ENCODE data around the gene EPS15.
A peak's percentile ranks its signal among the peaks of the same experiment; 100 is the strongest.
"Not testable (repeated sequence)": the region's sequence is repeated elsewhere in the genome, so short reads cannot be mapped to it uniquely, and the experiment has no call there.

EPS15 gene

DNA sequence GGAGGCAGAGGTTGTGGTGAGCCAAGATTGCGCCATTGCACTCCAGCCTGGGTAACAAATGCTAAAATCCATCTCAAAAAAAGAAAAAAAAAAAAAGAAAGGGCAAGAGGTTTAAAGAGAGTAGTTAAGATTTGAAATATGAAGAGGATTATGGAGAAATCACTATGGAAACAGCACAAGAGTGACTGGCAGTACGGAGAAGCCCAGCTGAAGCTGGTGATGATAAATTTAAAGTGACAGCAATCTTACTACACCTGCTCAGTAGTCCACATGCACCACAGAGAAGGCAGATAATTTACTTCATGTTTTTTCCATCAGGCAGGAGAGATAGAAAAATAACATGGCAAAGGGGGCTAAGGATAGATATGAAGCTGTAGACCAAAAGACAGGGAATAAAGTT, 56.8 kb downstream of the EPS15 start:
- not testable (repeated sequence) for DNase-seq

DNA sequence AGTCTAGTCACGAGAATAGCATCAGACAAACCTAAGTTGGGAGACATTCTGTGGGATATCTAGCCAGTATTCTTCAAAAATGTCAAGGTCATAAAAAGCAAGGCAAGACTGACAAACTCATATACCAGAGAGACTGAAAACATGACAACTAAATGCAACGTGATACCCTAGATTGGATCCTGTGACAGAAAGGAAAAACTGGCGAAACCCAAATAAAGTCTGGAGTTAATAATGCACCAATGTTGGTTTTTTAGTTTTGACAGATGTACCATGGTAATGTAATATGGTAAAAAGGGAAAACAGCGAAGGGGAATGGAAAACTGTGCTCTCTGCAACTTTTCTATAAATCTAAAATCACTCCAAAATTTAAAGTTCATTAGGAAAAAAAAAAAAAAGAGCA, 64.5 kb downstream of the EPS15 start:
- no peak for DNase-seq

DNA sequence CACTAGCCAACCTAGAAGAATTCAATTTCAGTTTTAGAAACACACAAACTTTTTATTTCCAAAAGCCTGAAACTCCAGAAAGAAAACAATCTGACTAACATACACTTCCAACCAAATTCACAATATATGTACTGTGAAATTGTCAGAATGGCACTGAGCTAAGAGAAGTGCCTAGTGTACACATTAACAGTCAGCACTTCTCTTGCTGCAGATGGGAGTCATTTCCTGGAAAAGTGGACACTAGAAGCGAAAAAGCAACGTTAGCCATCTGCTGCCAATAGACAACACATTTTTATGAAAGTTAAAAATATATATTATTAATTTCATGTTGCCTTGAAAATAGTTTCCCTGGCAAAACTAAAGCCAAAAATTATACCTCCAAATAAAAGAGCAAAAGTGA, 66.1 kb downstream of the EPS15 start:
- no peak for DNase-seq

DNA sequence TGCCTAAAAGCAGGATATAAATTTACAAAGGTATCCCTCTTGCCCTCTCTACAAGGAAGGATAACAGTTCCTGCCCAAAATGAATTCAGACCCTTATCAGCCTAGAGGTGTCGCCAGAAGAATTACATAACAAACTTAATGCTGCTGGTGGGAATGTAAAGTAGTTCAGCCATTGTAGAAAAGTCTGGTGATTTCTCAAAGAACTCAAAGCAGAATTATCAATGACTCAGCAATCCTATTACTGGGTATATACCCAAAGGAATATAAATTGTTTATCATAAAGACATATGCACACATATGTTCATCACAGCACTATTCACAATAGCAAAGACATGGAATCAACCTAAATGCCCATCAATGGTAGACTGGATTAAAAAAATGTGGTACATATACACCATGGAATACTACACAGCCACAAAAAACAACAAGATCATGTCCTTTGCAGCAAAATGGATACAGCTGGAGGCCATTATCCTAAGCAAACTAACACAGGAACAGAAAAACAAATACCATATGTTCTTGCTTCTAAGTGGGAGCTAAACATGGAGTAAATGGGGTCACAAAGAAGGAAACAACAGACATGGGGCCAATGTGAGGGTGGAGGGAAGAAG, 70.1 kb downstream of the EPS15 start:
- peak; percentile 54 for DNase-seq

DNA sequence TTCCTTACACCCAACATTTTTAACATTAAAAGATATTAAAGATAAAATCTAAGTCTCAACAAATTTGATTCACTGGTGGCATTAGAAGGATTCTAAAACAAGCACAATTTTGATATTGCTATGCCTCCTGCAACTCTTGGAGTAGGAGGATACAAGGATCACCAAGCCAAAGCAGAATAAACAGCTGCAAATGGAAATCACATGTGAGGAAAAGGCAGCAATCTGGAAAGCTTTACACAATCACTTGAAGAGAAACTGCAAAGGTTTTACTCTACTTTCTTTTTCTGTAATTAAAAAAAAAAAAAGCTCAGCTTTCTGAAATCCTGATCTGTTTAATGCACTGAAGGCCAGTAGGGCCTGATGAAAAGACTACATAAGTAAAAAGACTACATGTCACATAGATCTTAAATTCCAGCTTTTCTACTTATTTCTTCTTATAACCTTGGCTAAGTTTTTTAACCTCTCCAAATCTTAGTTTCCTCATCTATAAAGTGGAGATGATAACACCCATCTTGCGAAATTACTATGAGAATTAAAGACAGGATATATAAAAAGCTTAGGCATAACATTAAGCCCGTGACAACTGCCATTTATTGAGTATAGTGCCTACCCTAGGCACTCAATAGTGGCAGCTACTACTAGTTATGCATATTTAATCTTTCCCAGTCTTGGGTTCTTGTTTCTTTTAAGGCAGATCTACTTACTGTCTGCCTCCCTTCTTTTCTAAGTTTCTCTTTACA, 73.5 kb downstream of the EPS15 start:
- no peak for DNase-seq

DNA sequence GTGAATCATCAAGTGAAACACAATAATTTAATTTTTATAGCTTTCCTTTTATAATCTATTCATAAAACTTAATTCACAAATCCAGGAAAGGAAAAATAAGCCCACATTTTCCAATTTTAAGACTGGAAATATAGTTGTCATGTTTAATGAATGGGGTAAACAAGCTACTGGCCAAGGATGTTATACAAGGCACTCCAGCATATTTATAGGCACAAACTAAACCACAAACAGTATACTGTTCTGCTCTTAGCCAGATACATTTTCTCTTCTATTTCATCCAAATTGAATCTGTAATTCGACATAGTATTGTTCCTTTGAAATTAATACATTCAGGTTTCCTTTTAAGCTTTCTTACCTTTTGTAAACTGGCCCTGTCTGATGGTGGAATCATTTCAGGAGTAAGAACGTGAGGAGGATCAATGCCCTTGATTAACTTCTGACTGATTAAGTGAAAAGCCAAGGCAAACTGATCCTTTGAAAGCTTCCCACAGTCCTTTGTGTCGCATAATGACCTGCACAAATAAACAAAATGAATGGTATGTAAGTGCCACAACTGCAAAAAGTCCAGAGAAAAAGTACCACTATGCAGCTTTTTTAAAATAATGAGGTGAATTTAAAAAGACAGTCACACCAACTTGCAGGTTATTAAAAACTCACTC, 74.4 kb downstream of the EPS15 start:
- DNase-seq = no peak

DNA sequence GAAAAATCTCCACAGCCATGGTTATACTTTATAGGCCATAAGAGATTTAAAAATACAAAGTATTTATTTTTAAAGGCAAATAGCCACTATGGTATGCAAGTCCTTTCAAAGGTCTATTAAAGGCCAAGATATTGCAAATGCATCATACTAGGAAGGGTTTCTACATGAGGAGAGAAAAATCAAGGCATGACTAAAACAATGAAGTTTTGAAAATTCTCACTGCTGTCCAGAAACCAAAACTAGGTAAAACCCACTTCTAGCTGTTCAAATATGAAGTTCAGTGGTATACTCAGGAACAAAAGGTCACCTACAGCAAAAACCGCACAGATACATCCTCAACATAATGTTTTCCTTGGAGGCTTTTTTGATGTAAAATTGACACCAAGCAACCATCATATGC, 75.0 kb downstream of the EPS15 start:
- no peak for DNase-seq

DNA sequence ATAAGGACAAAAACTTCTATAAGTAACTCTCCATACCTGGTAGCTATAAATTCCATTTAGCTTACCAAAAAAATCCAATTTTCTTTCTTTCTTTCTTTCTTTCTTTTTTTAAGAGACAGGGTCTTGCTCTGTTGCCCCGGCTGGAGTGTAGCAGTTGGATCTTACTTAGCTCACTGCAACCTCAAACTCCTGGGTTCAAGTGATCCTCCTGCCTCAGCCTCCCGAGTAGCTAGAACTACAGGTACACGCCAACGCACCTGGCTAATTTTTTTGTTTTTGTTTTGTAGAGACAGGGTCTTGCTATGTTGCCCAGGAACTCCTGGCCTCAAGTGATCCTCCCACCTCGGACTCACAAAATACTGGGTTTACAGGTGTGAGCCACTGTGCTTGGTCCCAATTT, 75.5 kb downstream of the EPS15 start:
- no peak for DNase-seq

DNA sequence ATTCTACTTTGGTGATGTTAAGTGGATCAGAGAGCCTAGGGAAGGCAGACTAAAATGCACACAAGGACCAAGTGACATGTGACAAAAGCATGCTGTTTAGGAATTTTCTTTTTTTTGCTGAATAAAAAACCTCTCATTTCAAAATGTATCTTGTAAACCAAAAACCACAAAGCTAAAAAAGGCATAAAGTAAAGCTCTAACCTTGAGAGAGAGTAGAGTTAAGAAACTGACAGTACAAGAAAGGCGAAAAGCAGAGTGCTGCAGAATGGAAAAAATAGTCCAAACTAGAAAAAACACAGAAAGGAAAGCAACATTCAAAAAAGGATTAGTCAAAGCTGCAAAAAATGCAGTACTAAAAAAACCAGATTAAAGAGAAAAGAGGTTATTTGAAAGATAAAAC, 76.5 kb downstream of the EPS15 start:
- DNase-seq = peak; percentile 31

DNA sequence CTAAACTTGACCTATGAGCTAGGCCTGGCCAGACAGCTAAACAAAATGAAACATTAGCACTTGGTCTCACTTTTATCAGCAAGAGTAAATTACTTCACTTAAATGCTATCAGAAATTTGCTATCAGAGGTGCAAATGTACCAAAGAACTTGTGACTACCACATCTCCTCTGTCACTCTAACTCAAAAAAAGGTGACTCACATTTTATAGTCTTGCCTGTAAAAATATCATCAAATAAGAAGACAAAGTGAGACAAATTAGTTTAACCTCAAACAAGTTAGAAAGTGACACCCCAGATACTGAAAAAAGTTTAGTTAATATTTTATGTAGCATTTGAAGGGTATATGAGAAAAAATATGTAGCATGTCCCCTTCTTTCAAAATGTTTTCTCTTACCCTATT, 76.9 kb downstream of the EPS15 start:
- peak; percentile 29 for DNase-seq

DNA sequence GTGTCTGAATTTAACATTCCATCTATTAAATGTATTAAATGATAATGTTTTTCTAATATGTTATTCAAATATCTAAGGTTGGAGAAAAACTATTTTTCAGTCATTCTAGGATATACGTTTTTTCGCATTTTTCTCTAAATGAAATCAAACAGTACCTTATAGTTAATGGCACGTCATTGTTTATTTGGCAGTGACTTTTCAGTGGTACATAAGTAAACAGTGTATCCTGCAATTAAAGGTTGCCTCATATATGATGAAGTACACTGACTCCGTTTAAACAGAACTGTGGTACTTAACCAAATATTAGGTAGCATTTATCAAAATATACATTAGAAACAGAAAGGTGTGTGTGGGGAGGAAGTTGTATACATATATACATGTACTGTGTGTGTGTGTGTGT, 79.2 kb downstream of the EPS15 start:
- DNase-seq = no peak

DNA sequence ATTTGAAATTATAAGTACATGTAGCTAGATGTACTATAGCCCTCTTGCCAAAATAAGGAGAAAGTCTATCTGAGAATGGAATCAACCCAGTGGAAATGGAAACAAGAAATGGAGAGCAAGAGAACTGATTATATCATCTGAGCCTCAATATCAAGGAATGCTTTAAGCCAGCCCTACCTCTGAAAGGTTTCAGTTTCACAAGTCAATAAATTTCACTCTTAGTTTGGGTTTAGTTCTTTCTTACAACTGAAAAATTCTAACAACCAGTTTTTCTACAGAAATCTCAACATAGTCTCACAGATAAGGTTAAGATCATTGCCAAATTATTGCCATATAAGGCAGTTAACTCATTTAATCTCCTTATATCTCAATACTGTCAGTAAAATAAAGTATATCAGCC, 80.0 kb downstream of the EPS15 start:
- no peak for DNase-seq

DNA sequence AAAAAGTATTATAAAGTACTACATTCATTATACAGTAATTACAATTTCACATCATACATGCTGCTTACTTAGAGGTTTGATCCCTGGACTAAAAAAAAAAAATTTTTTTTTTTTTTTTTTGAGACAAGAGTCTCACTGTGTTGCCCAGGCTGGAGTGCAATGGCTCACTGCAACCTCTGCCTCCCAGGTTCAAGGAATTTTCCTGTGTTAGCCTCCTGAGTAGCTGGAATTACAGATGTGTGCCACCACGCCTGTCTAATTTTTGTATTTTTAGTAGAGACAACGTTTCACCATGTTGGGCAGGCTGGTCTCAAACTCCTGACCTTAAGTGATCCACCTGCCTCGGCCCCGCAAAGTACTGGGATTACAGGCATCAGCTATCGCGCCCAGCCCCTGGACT, 81.7 kb downstream of the EPS15 start:
- not testable (repeated sequence) for DNase-seq

DNA sequence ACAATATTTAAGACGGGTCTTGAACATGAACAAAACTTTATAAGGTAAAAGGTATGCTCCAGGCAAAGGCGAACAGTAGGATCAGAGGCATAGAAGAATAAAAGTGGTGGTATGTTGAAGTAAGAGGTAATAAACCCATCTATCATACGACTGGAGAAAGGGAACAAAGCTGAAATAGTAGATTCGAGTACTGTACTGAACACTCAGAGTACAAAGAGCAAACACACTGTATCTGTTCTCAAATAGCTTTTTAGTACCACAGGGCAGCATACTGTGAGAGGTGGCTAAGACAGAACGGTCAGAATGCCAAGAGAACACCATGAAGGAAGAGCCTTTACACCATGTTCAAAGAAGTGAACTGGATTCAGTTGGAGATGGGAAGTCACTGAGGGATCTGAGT, 83.2 kb downstream of the EPS15 start:
- no peak for DNase-seq

DNA sequence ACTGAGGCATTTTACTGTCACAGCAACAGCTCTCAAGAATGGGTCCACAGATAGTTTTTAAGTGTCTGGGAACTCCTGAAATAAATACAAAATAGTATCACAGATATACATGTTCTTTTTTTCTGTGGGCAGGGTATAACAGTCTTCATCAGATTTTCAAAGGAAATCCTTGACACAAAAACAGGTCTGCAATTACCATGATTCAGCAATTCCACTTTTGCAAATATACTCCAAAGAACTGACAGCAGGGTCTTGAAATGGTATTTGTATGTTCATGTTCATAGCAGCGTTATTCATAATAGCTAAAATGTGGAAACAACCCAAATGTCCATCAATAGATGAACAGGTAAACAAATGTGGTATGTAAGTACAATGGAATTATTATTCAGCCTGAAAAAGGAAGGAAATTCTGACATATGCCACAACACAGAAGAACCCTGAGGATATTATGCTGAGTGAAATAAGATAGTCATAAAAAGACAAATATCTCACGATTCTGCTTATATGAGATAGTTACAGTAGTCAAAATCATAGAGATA, 85.0 kb downstream of the EPS15 start:
- peak; percentile 49 for DNase-seq

DNA sequence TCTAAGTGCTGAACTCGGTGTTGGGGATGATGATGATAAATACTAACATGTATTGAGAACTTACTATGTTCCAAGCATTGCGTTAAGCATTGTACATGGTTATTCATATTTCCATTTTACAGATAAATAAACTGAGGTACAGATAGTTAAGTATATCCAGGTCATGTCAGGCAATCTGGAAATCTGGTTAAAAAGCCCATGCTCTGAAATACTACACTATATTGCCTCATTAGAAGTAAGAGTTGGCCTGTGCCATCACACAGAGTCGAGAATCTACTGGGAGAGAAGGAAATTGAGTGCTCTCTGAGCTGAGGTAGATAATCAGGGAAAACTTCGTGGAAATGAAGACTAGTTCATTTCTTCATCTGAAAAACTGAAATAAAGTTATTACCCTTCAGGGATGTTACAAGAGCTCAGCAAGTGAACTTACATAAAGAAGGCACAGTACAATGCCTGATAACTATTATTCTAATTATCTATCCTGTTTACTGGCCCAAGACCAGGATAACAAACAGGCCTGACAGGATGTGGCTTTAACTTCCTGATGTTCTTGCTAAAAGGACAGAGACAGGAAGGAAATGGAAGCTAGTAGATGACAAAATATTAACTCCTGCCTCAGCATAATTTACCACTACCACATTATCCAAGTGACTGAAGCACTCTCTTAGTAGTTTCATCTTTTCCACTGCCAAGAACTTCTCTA, 85.6 kb downstream of the EPS15 start:
- peak; percentile 65 for DNase-seq

DNA sequence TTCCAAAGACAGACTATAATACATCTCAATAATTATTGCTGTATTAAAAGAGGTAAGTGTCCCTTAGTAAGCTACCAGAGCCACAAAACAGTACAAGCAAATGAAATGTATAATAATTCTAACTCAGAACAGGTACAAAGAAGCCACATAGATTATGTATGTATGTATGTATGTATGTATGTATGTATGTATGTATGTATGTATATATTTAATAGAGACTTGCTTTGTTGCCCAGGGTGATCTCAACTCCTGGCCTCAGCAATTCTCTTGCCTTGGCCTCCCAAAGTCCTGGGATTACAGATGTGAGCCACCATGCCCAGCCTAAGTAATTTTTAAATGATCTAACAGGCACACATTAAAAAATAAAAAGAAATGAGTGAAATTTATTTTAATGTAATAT, 86.9 kb downstream of the EPS15 start:
- DNase-seq = no peak

DNA sequence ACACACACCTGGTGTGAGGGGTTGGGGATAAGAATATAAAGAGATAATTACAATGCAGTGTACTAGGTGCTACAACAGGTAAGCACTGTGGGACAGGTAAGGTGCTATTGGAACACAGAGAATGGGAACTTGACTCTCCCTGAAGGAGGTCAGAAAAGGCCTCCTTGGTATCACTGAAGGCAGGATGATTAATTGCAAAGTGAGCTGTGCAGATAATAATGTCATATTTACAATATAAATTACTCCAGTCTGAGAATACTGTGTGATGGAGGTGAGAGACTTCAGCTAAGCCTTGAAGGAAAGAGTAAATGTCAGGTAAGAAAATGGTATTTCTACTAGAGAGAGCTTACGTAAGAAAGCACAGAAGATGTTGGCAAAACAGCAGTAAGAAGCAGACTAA, 91.6 kb downstream of the EPS15 start:
- no peak for DNase-seq

DNA sequence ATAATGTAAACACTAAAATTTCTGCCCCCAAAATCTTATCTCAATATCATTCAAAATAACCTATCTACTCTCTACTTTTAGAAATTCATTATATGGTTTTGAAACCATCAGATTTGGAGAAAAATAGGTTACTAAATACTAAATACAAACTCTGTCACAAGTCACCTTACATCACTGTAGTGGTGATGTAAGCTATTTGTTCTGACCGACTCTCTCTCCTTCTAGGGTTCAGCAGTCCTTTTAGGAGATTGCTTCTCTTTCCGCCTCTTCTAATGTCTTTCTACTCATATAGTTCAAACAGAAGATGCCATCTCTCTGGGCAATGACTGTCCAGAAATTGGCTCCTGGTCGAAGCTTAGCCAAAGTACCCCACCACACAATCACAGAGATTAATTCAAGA, 93.1 kb downstream of the EPS15 start:
- DNase-seq = no peak

DNA sequence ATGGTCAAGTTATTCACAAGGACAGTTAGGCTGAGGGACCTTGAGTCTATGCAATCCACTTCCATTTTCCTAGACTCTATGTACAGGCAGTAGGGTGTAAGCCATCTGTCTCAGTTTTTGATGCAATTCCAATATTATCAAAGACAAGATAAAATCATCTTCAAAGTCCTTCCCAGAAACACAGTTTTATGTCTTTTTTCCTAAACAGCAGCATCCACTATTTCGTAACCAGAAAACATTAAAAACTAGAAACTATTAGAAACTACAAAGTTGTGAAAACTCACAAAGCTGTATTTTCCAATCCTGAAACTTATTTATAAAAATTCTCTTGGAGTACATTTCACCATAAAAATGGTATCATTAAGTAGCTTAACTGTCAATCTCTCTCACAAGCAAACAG, 93.8 kb downstream of the EPS15 start:
- no peak for DNase-seq

DNA sequence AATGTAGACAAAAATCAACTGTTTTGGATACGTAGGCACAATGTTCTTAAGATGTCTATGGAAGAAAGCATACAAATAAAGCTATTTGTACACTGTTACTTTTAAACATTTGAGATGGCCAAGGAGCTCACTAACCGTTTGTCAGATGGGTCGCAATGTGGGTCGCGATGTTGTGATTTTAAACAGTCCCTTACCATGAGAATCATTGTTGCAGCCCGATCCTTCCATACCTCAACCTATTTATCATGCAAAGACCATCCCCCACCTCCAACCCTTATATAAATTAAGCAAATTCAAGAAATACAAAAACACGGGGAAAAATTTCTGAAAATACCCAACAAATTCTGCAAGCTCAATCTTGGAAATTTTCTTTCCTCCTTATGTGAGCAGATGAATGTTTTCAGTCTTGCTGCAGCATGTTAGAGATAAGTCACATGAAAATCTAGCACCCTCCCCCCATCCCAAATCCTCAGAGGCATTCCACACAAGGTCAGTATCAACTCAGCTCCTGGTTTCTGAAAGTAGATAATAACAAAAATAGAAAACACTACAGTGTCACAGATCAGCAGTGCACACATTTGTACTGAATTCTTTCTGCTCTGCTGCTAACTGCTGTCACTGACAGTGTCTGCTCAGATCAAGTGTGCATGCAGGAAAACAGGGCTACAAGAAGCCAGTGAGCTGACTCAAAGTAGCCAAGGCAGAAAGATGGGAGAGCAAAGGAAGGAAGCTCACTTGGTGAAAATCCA, 95.8 kb downstream of the EPS15 start:
- DNase-seq = peak; percentile 30

DNA sequence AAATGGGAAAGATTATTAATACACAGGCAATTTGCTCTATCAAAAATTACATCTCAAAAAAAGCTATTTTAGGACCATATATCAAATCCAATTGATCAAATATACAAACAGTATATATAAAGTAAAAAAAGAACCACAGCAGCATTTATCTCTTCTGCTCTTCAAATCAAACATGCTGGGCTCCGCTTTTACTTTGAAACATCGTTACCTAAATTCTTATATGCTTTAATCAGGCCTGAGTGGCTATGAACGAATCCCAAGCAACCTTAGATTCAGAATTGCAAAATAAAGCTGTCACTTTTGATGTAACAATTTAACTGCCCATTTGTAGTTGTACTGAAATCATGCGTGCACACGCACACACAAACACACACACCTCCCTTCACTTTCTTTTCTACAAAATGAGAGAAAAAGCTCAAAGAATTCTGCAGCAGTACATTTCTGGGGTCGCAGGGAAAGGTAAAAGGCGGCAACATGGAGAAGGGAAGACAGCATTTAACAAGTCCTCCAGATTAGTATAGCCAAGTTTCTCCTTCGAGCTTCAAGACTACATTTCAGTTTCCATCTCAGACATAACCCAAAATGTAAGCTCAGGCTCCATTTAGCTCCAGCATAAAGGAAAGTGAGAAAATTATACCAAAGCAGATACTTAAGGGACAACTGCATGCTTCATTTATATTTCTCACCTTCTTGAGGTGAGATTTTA, 96.5 kb downstream of the EPS15 start:
- no peak for DNase-seq
